ENCODE results near the gene CD300A.

The CD300A gene

GRCh38 chr17:74441537-74441936, 24.9 kb upstream of the CD300A start:
- no peak for DNase-seq

GRCh38 chr17:74442291-74442669, 24.2 kb upstream of the CD300A start:
- no peak for DNase-seq

GRCh38 chr17:74442670-74443515, 23.5 kb upstream of the CD300A start:
- DNase-seq, result peak; percentile 86

- DNase-seq, result no peak
Measured at GRCh38 chr17:74443516-74444296, 22.7 kb upstream of the CD300A start.

GRCh38 chr17:74444406-74444805, 22.0 kb upstream of the CD300A start:
- DNase-seq, result no peak

- no peak for DNase-seq
Measured at GRCh38 chr17:74445158-74445557, 21.3 kb upstream of the CD300A start.

- DNase-seq, result no peak
Measured at GRCh38 chr17:74446551-74447500, 19.6 kb upstream of the CD300A start.

- DNase-seq, result no peak
Measured at GRCh38 chr17:74447628-74448159, 18.7 kb upstream of the CD300A start.

GRCh38 chr17:74448756-74449155, 17.7 kb upstream of the CD300A start:
- DNase-seq, result no peak

- no peak for DNase-seq
Measured at GRCh38 chr17:74449306-74449705, 17.1 kb upstream of the CD300A start.

GRCh38 chr17:74449773-74450172, 16.7 kb upstream of the CD300A start:
- no peak for DNase-seq

- no peak for DNase-seq
Measured at GRCh38 chr17:74450231-74450630, 16.2 kb upstream of the CD300A start.

- DNase-seq, result no peak
Measured at GRCh38 chr17:74450925-74451403, 15.5 kb upstream of the CD300A start.

- no peak for DNase-seq
Measured at GRCh38 chr17:74451557-74451956, 14.9 kb upstream of the CD300A start.

- peak; percentile 86 for DNase-seq
Measured at GRCh38 chr17:74452033-74452840, 14.2 kb upstream of the CD300A start.

GRCh38 chr17:74452841-74453661, 13.4 kb upstream of the CD300A start:
- peak; percentile 78 for DNase-seq

- no peak for DNase-seq
Measured at GRCh38 chr17:74453665-74454196, 12.7 kb upstream of the CD300A start.

GRCh38 chr17:74454197-74455024, 12.0 kb upstream of the CD300A start:
- DNase-seq, result peak; percentile 84

- DNase-seq, result no peak
Measured at GRCh38 chr17:74455025-74455545, 11.3 kb upstream of the CD300A start.

Data from NCI-H1092 treated with DMSO at 0.1 percent for 48 hours (cell line).